Activated naive CD8-positive, alpha-beta T cell (primary cell): ENCODE measurements around the gene STOM.

Source experiments
- H3K27ac Mint-ChIP-seq: one replicate; pipeline ENCODE4 v1.8.0; 2021; ENCODE audit warnings: mixed read lengths
- H3K27me3 Mint-ChIP-seq: one replicate; pipeline ENCODE4 v1.8.0; 2021; ENCODE audit warnings: mixed read lengths
- H3K36me3 Mint-ChIP-seq: one replicate; pipeline ENCODE4 v1.8.0; 2021; ENCODE audit warnings: mixed read lengths
- H3K4me1 Mint-ChIP-seq: one replicate; pipeline ENCODE4 v1.8.0; 2021; ENCODE audit warnings: low read depth, mixed read lengths
- H3K4me3 Mint-ChIP-seq: one replicate; pipeline ENCODE4 v1.8.0; 2021; ENCODE audit warnings: mild to moderate bottlenecking, mixed read lengths
- H3K9me3 Mint-ChIP-seq: one replicate; pipeline ENCODE4 v1.8.0; 2021; ENCODE audit warnings: low read depth, mixed read lengths

STOM gene

DNA sequence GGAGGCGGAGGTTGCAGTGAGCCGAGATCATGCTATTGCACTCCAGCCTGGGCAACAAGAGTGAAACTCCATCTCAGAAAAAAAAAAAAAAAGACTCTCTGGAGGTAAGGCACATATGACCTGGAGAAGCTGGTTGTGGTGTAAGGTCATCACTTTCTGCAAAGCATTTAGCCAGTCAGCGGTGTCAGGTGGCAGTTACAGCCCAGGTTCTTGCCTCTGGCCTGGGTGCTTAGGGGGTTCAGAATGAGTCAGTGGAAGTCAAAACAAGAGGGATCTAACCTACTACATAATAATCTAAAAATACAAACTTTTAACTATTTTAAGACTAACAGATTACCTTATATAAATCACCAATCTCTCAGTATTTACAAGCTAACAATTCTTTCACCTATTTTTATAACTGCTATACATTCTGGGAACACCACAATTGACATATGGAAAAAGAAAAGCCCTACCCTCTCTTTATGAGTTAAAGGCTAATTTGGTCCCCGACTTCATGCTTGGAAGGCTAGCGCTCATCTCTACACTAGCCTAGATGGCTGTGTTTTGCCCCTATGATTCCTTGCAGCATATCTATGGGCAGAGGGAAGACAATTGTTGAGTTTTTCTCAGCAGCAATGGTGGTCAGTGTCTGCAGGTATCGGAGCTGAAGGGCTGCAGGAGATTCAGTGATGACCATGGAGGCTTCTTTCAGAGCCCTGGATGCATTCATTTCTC is 29.2 kb downstream of the STOM start:
- H3K27ac Mint-ChIP-seq, result no peak overlapping the region
- no peak overlapping the region for H3K4me3 Mint-ChIP-seq
- peaks cover 12% of the 10 kb centered on the region for H3K36me3 Mint-ChIP-seq
- no peaks in the 10 kb centered on the region for H3K27me3 Mint-ChIP-seq
- no peaks in the 10 kb centered on the region for H3K9me3 Mint-ChIP-seq
- H3K4me1 Mint-ChIP-seq, result no peaks in the 10 kb centered on the region

DNA sequence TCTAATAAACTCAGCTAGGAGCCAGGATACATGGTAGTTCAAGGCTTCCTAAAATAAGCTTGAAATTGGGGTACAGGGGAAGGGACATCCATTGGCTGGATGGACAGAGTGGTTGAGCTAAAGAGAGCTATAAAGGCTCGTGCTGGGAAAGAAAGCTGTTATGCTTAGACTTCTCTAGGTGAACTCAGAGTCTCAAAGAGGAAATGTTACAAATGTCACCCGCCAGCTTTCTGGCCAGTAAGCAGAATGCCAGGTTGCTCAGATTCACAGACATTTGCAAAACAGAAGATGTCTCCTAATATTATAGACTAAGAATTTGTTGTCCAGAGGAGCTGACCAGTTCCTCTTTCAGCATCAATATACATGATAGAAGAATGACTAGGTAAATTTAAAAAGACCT is 30.6 kb downstream of the STOM start:
- no peaks in the 10 kb centered on the region for H3K4me1 Mint-ChIP-seq
- H3K27ac Mint-ChIP-seq, result no peak overlapping the region
- no peak overlapping the region for H3K4me3 Mint-ChIP-seq
- no peaks in the 10 kb centered on the region for H3K9me3 Mint-ChIP-seq
- peaks cover 12% of the 10 kb centered on the region for H3K36me3 Mint-ChIP-seq
- H3K27me3 Mint-ChIP-seq, result no peaks in the 10 kb centered on the region

DNA sequence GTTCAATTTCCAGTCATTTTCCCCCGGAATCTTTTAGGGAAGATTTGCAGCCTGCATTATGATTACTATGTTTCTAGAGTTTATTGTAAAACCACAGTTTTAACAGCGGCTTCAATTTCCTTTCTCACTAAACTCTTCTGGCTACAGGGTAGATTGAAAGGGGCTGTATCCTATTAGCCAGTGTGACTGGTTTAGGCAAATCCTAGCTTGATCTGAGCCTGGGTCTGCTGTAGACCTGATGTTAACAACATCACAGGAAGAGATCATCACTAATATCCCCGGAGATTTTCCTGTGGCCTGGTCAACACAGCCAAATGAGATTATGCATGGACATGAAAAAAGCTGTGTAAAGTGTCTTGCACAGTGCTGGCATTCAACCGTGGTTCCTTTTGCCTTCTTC is 33.4 kb downstream of the STOM start:
- no peaks in the 10 kb centered on the region for H3K9me3 Mint-ChIP-seq
- H3K36me3 Mint-ChIP-seq, result peaks cover 7% of the 10 kb centered on the region
- H3K27me3 Mint-ChIP-seq, result no peaks in the 10 kb centered on the region
- no peak overlapping the region for H3K4me3 Mint-ChIP-seq
- no peak overlapping the region for H3K27ac Mint-ChIP-seq
- H3K4me1 Mint-ChIP-seq, result no peaks in the 10 kb centered on the region

DNA sequence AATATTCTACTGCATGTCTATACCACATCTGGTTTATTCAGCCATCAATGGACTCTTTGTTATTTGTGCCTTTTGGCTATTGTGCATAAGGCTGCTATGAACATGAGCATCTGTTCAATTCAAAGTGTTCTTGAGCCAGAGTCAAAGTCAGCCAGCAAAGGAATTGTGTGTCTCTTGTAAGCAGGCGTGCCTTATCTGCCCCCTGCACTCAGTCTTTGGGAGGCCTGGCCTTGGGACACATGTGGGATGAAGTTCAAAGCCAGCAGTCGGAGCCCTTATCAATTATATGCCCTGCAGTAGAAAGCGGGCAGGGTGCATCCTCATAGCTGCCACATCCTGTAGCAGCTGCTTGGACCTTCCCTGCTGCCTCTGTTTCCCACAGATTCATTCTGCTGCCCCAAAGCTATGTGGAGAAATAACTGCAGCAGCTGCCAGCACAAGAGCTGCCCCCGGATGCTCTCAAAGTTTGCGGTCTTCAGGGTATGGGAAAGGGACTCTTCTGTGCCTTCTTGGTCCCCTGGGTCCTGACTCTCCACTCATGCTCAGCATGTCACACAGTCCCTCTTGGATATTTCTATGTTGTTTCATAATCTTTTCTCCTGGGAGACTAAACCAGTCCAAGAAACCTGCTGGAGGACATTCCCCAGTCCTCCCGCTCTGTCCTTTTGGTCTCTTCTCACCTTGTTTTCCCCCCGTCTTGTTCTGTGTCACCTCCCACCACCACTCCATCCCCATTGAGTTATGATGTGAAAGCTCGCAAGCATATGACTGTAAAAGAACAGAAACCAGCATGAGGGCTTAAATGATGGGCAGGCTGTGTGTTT is 35.9 kb downstream of the STOM start:
- no peaks in the 10 kb centered on the region for H3K27me3 Mint-ChIP-seq
- no peak overlapping the region for H3K4me3 Mint-ChIP-seq
- no peaks in the 10 kb centered on the region for H3K9me3 Mint-ChIP-seq
- peaks cover 9% of the 10 kb centered on the region for H3K36me3 Mint-ChIP-seq
- H3K4me1 Mint-ChIP-seq, result no peaks in the 10 kb centered on the region
- no peak overlapping the region for H3K27ac Mint-ChIP-seq

DNA sequence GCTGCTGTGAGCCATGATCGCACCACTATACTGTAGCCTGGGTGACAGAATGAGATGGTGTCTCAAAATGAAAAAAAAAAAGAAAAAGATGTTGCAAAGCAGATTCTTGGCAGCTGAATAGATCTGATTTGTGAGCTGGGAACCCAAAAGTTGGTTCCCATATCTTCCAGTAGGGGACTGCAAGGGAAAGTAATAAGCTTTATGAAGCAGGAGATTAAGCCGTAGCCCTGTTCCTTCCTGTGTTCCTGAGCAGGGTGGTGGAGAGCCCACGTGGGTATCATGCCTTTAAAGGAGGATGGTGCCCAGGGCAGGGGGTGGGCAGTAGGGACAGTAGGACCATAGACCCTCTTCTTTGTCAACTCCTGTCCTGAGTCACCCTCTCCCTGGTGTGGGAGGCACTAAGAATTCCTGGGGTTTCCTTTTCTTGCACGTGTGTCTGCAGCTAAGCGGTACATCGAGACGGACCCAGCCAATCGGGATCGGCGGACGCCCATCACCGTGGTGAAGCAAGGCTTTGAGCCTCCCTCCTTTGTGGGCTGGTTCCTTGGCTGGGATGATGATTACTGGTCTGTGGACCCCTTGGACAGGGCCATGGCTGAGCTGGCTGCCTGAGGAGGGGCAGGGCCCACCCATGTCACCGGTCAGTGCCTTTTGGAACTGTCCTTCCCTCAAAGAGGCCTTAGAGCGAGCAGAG is 37.9 kb downstream of the STOM start:
- Mint-ChIP-seq H3K27me3 (no peaks in the 10 kb centered on the region), H3K4me3 (no peak overlapping the region), H3K9me3 (no peaks in the 10 kb centered on the region), H3K27ac (no peak overlapping the region), H3K36me3 (peaks cover 2% of the 10 kb centered on the region), H3K4me1 (no peaks in the 10 kb centered on the region)

DNA sequence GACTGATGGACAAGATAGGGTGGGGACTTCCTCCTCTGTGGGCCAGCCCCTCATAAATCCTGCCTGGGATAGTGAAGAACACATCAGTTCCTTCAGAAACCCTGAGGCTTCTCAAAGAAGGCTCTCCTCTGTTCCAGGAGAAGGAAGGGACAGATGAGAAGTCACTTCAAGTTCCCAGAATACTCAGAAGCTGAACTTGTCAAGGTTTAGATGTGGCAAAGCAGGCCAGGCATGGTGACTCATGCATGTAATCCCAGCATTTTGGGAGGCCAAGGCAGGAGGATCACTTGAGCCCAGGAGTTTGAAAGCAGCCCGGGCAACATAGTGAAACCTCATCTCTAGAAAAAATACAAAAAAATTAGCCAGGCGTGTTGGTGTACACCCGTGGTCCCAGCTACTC is 38.5 kb downstream of the STOM start:
- no peak overlapping the region for H3K27ac Mint-ChIP-seq
- H3K4me1 Mint-ChIP-seq, result no peaks in the 10 kb centered on the region
- no peaks in the 10 kb centered on the region for H3K9me3 Mint-ChIP-seq
- no peaks in the 10 kb centered on the region for H3K27me3 Mint-ChIP-seq
- peaks cover 2% of the 10 kb centered on the region for H3K36me3 Mint-ChIP-seq
- no peak overlapping the region for H3K4me3 Mint-ChIP-seq

DNA sequence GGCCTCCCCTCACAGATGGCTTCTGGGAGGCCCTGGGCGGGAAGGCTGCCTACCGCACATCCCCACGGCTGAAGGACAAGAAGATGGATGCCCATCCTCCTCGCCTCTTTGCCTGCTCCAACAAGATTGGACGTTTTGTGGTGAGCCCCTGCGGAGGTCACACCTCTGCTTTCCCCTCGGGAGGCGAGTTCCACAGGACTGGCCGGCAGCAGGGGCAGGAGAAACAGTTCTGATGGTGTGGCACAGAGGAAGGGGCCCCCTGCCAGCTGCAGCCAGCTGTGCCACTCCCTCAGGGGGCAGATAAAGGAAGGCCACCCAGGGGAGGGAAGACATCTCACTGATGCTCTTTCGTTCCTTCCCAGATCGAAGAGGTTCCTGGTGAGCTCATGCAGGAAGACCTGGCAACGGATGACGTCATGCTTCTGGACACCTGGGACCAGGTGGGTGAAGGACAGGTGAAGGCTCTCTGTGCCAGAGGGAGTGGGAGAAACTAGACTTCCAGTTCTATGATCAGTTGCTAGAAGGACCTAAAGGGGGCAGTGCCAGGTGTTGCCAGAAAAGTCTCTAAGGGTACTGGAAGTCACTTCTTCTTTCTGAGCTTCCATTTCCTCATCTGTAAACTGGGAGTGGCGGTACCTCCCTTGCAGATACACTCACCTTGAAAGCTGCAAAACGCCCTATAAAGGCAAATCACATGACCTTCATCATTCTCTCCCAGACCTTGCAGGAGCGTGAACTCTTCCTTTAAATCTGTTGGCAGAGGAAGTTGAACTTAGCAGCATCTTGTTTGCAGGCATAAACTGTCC is 41.0 kb downstream of the STOM start:
- no peak overlapping the region for H3K4me3 Mint-ChIP-seq
- peaks cover 2% of the 10 kb centered on the region for H3K36me3 Mint-ChIP-seq
- H3K4me1 Mint-ChIP-seq, result no peaks in the 10 kb centered on the region
- H3K27ac Mint-ChIP-seq, result no peak overlapping the region
- no peaks in the 10 kb centered on the region for H3K27me3 Mint-ChIP-seq
- no peaks in the 10 kb centered on the region for H3K9me3 Mint-ChIP-seq

DNA sequence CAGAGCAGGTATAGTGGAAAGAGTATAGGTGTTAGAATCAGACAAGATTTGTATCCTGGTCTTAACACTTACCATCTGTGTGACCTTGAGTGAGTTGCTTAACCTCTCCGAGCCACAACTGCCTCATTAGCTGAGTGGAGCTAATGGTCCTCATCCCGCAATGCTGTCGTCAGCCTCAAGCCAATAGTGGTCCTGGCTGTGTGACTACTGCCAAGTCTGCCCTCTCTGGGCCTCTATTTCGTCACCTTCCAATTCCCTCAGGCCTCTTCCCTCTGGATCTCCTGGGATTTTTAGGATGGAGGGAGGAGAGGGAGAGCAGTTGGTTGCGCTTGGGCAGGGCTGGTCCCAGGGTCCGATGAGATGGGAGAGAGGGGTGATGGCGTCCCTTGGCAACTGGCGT is 41.6 kb downstream of the STOM start:
- no peak overlapping the region for H3K27ac Mint-ChIP-seq
- no peaks in the 10 kb centered on the region for H3K4me1 Mint-ChIP-seq
- H3K27me3 Mint-ChIP-seq, result no peaks in the 10 kb centered on the region
- H3K9me3 Mint-ChIP-seq, result no peaks in the 10 kb centered on the region
- peaks cover 2% of the 10 kb centered on the region for H3K36me3 Mint-ChIP-seq
- H3K4me3 Mint-ChIP-seq, result no peak overlapping the region

DNA sequence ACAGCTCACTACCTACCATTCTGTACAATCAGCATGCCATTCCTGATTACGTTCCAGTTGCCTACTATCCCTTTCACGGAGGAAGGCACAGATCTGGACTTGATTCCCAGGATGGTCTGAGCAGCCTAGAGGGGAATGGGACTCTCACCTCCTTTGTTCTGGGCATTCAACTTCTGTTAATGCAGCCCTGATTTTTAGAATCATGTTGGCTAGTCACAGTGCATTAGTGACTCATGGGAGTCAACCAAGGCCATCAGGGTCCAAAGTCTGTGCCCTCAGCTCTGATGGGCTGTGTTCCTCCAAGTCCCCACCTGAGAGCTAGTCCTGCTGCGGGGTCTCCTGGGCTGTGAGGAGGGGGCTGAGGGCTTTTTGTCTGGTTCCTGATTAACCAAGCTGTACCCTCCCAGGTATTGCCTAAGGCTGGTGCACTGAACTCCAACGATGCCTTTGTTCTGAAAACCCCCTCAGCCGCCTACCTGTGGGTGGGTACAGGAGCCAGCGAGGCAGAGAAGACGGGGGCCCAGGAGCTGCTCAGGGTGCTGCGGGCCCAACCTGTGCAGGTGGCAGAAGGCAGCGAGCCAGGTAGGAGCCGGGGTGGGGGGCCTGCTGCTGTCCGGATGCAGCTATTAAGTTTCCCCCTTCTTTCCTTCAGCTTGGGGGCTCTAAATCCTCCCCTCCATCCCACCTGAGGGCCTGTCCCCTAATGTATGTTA is 43.0 kb downstream of the STOM start:
- H3K27ac Mint-ChIP-seq, result no peak overlapping the region
- no peaks in the 10 kb centered on the region for H3K9me3 Mint-ChIP-seq
- H3K4me1 Mint-ChIP-seq, result peaks cover 3% of the 10 kb centered on the region
- no peak overlapping the region for H3K4me3 Mint-ChIP-seq
- H3K27me3 Mint-ChIP-seq, result no peaks in the 10 kb centered on the region
- H3K36me3 Mint-ChIP-seq, result peaks cover 4% of the 10 kb centered on the region

DNA sequence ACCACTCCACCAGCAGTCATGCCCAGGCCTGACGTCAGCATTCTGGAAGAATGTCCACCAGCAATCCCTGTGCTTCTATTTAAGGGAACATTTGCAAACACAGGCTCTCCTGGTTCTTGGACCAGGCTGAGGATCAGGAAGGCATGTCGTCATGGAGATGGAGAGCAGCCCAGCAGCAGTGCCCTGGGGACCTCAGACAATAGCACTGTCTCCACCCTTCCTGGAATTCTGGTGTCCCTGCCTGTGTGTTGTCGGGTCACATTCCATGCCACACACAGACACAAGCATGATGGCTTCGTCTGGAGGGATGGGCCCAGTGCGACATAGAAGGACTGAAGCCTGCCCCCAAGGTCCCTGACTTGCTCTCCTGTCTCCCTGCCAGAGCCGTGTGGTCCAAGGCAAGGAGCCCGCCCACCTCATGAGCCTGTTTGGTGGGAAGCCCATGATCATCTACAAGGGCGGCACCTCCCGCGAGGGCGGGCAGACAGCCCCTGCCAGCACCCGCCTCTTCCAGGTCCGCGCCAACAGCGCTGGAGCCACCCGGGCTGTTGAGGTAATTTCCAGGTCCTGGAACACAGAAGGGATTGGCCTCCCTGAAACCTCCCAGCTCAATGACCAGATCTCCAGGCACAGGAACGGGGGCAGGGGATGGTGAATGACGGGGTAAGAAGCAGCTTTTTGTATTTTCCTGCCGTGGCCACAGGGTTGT is 43.8 kb downstream of the STOM start:
- no peaks in the 10 kb centered on the region for H3K9me3 Mint-ChIP-seq
- no peak overlapping the region for H3K4me3 Mint-ChIP-seq
- no peak overlapping the region for H3K27ac Mint-ChIP-seq
- H3K36me3 Mint-ChIP-seq, result peaks cover 5% of the 10 kb centered on the region
- no peaks in the 10 kb centered on the region for H3K27me3 Mint-ChIP-seq
- peaks cover 4% of the 10 kb centered on the region for H3K4me1 Mint-ChIP-seq

DNA sequence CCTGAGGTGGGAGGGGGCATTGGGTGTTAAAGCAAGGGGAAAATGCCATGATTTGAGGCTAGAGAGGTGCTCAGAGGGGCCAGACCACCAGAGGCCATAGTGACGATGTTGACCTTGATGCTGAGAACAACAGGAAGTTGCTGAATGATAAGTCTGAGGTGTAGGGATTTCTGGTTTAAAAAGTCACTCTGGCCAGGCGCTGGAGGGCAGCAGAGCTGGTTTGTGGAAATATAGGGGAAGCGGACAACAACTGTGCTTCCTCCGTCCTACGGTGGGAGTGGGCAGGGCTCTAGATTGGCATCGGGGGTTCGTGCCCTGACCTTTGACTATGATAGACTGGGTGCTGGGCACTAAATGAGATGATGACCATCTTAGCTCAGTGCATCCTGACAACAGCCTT is 44.7 kb downstream of the STOM start:
- no peaks in the 10 kb centered on the region for H3K27me3 Mint-ChIP-seq
- H3K4me3 Mint-ChIP-seq, result no peak overlapping the region
- H3K27ac Mint-ChIP-seq, result no peak overlapping the region
- H3K36me3 Mint-ChIP-seq, result peaks cover 2% of the 10 kb centered on the region
- H3K9me3 Mint-ChIP-seq, result no peaks in the 10 kb centered on the region
- H3K4me1 Mint-ChIP-seq, result peaks cover 7% of the 10 kb centered on the region

DNA sequence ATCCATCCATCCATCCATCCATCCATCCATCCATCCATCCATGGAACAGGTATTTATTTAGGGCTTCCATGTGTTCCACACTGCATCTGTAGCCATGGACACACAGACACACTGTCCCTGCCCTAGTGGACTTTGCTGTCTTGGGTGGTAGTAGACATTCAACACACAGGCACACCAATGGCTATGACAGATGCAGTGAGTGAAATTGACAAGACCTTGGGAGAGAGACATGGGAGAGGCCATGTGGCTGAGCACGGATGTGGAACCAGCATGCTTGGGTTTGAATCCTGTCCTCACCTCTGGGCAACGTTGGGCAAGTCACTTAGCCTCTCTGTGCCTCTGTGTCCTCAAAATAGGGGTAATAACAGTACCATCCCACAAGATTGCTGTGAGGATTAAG is 45.3 kb downstream of the STOM start:
- Mint-ChIP-seq H3K36me3 (peaks cover 2% of the 10 kb centered on the region), H3K27me3 (no peaks in the 10 kb centered on the region), H3K9me3 (no peaks in the 10 kb centered on the region), H3K4me3 (no peak overlapping the region), H3K27ac (no peak overlapping the region), H3K4me1 (peaks cover 7% of the 10 kb centered on the region)

DNA sequence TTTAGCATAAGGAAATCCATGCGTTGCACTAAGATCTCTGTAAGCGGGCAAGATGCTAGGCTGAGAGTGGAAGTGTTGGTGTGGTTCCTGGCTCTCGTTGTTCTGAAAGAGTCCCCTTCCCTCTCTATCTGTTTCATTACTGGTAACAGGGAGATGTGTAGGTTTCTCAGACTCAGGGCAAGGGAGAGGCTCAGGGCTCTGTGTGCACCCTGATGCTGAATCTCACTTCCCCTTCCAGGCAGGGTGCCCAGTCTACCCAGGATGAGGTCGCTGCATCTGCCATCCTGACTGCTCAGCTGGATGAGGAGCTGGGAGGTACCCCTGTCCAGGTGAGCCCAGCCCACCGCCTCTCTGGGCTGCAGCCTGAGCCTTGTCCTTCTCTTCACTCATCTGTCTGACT is 45.7 kb downstream of the STOM start:
- H3K4me3 Mint-ChIP-seq, result no peak overlapping the region
- peaks cover 2% of the 10 kb centered on the region for H3K36me3 Mint-ChIP-seq
- no peak overlapping the region for H3K27ac Mint-ChIP-seq
- H3K9me3 Mint-ChIP-seq, result no peaks in the 10 kb centered on the region
- peaks cover 7% of the 10 kb centered on the region for H3K4me1 Mint-ChIP-seq
- no peaks in the 10 kb centered on the region for H3K27me3 Mint-ChIP-seq
